ENCODE measurements around the gene RFTN1. TPM values are rescaled to one million over a fixed set of nuclear protein-coding genes. Genes with fewer than 3 reads are reported as not detected.

The RFTN1 gene
- total RNA-seq, 3 donors from 2014 or later (not counting 1 experiment from before 2014, with no cell fraction given) = 112 to 135 (median 115) TPM

DNA sequence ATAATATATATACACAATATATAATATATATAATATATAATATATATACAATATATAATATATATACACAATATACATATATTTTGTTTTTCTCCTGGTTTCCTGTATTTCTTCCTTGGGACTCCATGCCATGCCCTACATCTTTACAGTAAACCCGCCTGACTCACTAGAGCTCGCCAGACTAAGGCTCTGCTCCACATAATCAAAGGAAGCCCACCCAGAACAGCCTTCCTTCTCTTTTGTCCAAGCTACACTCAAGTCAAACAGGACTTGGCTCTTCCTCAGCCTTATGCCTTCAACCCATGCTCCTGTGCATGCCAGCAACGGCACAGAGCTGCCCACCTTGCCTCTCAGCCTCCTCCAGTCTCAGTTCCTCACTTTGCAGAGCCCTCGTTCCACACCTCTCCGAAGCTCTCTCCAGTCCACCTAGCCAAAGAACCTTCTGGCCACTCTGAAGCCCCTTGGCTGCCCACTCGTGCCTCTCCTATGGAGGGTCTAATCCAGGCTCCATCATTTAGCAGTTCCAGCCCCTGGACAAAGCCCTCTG, 109.1 kb downstream of the RFTN1 start:
- TF ChIP-seq, protein P1, sequence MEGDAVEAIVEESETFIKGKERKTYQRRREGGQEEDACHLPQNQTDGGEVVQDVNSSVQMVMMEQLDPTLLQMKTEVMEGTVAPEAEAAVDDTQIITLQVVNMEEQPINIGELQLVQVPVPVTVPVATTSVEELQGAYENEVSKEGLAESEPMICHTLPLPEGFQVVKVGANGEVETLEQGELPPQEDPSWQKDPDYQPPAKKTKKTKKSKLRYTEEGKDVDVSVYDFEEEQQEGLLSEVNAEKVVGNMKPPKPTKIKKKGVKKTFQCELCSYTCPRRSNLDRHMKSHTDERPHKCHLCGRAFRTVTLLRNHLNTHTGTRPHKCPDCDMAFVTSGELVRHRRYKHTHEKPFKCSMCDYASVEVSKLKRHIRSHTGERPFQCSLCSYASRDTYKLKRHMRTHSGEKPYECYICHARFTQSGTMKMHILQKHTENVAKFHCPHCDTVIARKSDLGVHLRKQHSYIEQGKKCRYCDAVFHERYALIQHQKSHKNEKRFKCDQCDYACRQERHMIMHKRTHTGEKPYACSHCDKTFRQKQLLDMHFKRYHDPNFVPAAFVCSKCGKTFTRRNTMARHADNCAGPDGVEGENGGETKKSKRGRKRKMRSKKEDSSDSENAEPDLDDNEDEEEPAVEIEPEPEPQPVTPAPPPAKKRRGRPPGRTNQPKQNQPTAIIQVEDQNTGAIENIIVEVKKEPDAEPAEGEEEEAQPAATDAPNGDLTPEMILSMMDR (IDR thresholded peaks at IDR 0.05) = no peak
- no peak overlapping the region for H3K4me3 Mint-ChIP-seq
- H3K4me1 Mint-ChIP-seq = peaks cover 56 to 61% of the 10 kb centered on the region in 2 donors
- intact Hi-C loops (cut with micrococcal nuclease) = no loop called here
- 96% methylated on average over 6 of the region's 6 CpGs for WGBS (ENCODE audit: insufficient coverage)
- no peaks in the 10 kb centered on the region for H3K27me3 Mint-ChIP-seq (ENCODE audit: low read depth in 2 of 2)
- Histone ChIP-seq H3K36me3 (ENCODE audit: control insufficient read depth, insufficient read depth, low read length) (peaks cover 26% of the 10 kb centered on the region), H3K27me3 (ENCODE audit: control insufficient read depth, insufficient read depth, low read length) (no peaks in the 10 kb centered on the region), H3K27ac (ENCODE audit: low read length) (no peak overlapping the region), H3K9me3 (ENCODE audit: control insufficient read depth, insufficient read depth, low read length) (no peaks in the 10 kb centered on the region), H3K4me3 (ENCODE audit: low read length) (no peak overlapping the region), H3K4me1 (ENCODE audit: control insufficient read depth, insufficient read depth, low read length) (peaks cover 12% of the 10 kb centered on the region)
- no peak for DNase-seq
- ATAC-seq = no peak
- peaks cover 8% of the 10 kb centered on the region for H3K36me3 Mint-ChIP-seq
- peak overlapping the region; percentile 70 to 76 for H3K27ac Mint-ChIP-seq
- H3K9me3 Mint-ChIP-seq = no peaks in the 10 kb centered on the region

GRCh38 chr3:16402451-16402850, 111.0 kb downstream of the RFTN1 start:
- Mint-ChIP-seq H3K9me3 (no peaks in the 10 kb centered on the region), H3K27ac (peak overlapping the region; percentile 17 to 79), H3K36me3 (no peaks in the 10 kb centered on the region), H3K4me3 (no peak overlapping the region), H3K27me3 (ENCODE audit: low read depth in 2 of 2) (no peaks in the 10 kb centered on the region), H3K4me1 (peaks cover 52 to 59% of the 10 kb centered on the region in 2 donors)
- H3K4me3 ChIP-seq (ENCODE audit: low read length) = no peak overlapping the region
- TF ChIP-seq, protein P1 (IDR thresholded peaks at IDR 0.05) = no peak
- no peak for ATAC-seq
- WGBS (ENCODE audit: insufficient coverage) = 91% methylated on average over 6 of the region's 6 CpGs
- intact Hi-C loops (cut with micrococcal nuclease) = no loop called here
- no peaks in the 10 kb centered on the region for H3K27me3 ChIP-seq (ENCODE audit: control insufficient read depth, insufficient read depth, low read length)
- peaks cover 9% of the 10 kb centered on the region for H3K36me3 ChIP-seq (ENCODE audit: control insufficient read depth, insufficient read depth, low read length)
- DNase-seq = no peak
- H3K9me3 ChIP-seq (ENCODE audit: control insufficient read depth, insufficient read depth, low read length) = no peaks in the 10 kb centered on the region
- no peak overlapping the region for H3K27ac ChIP-seq (ENCODE audit: low read length)
- peaks cover 14% of the 10 kb centered on the region for H3K4me1 ChIP-seq (ENCODE audit: control insufficient read depth, insufficient read depth, low read length)

- Mint-ChIP-seq H3K4me3 (no peak overlapping the region), H3K4me1 (peaks cover 52 to 62% of the 10 kb centered on the region in 2 donors), H3K27ac (peak overlapping the region; percentile 17 to 79), H3K27me3 (ENCODE audit: low read depth in 2 of 2) (no peaks in the 10 kb centered on the region), H3K9me3 (no peaks in the 10 kb centered on the region), H3K36me3 (no peaks in the 10 kb centered on the region)
- Histone ChIP-seq H3K27me3 (ENCODE audit: control insufficient read depth, insufficient read depth, low read length) (no peaks in the 10 kb centered on the region), H3K4me1 (ENCODE audit: control insufficient read depth, insufficient read depth, low read length) (peaks cover 14% of the 10 kb centered on the region), H3K4me3 (ENCODE audit: low read length) (no peak overlapping the region), H3K27ac (ENCODE audit: low read length) (no peak overlapping the region), H3K36me3 (ENCODE audit: control insufficient read depth, insufficient read depth, low read length) (peaks cover 6% of the 10 kb centered on the region), H3K9me3 (ENCODE audit: control insufficient read depth, insufficient read depth, low read length) (no peaks in the 10 kb centered on the region)
- 96% methylated on average over 5 of the region's 5 CpGs for WGBS (ENCODE audit: insufficient coverage)
- intact Hi-C loops (cut with micrococcal nuclease) = no loop called here
- DNase-seq = no peak
- no peak for ATAC-seq
- TF ChIP-seq, protein P1 (IDR thresholded peaks at IDR 0.05) = no peak
Observed at GRCh38 chr3:16401273-16401672, 112.2 kb downstream of the RFTN1 start.
